ENCODE measurements around the gene PBX3.

GRCh38 chr9:125908966-125909365 lies 161.8 kb downstream of the PBX3 start:
- TF ChIP-seq, protein P1, sequence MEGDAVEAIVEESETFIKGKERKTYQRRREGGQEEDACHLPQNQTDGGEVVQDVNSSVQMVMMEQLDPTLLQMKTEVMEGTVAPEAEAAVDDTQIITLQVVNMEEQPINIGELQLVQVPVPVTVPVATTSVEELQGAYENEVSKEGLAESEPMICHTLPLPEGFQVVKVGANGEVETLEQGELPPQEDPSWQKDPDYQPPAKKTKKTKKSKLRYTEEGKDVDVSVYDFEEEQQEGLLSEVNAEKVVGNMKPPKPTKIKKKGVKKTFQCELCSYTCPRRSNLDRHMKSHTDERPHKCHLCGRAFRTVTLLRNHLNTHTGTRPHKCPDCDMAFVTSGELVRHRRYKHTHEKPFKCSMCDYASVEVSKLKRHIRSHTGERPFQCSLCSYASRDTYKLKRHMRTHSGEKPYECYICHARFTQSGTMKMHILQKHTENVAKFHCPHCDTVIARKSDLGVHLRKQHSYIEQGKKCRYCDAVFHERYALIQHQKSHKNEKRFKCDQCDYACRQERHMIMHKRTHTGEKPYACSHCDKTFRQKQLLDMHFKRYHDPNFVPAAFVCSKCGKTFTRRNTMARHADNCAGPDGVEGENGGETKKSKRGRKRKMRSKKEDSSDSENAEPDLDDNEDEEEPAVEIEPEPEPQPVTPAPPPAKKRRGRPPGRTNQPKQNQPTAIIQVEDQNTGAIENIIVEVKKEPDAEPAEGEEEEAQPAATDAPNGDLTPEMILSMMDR (IDR thresholded peaks at IDR 0.05): no peak
- no peak for TF ChIP-seq POLR2A (IDR thresholded peaks at IDR 0.05)
